OCI-LY1 (cell line): Measurements from ENCODE around the gene NFIB.

Experiments used
- EZH2 ChIP-seq: fragments of 200-600 bp; sonication (generic), shearing (Covaris generic); IDR thresholded peaks from 2 replicates; pipeline ENCODE4 v1.8.0; 2017; ENCODE audit warnings: borderline replicate concordance, mixed run types, mild to moderate bottlenecking, antibody characterized with exemption, low read length, moderate library complexity, mixed read lengths
- TF ChIP-seq, protein P1 (sequence below): fragments of 200-600 bp; sonication (generic), shearing (Covaris generic); IDR thresholded peaks from 2 replicates; pipeline ENCODE4 v1.5.1; 2017; ENCODE audit warnings: mild to moderate bottlenecking, antibody characterized with exemption, low read length, moderate library complexity, mixed read lengths

DNA sequence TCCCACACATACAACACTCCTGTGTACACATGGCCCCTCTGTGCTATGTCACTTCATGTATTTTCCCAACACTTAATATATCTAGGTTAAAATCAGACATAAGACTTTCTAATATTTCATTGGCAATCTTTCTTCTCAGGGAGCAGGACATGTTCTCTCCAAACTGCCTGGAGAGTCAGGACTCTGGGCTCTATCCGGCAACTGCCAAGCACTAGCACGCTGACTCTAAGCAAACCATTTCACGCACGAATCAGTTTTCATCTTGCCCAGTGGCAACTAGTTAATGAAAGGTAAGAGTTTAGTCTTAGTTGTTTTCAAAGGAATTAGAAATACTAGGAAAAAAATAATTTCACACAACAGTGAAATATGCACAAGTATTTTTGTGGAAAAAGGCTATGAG, 124.8 kb downstream of the NFIB start:
- TF ChIP-seq, protein P1, sequence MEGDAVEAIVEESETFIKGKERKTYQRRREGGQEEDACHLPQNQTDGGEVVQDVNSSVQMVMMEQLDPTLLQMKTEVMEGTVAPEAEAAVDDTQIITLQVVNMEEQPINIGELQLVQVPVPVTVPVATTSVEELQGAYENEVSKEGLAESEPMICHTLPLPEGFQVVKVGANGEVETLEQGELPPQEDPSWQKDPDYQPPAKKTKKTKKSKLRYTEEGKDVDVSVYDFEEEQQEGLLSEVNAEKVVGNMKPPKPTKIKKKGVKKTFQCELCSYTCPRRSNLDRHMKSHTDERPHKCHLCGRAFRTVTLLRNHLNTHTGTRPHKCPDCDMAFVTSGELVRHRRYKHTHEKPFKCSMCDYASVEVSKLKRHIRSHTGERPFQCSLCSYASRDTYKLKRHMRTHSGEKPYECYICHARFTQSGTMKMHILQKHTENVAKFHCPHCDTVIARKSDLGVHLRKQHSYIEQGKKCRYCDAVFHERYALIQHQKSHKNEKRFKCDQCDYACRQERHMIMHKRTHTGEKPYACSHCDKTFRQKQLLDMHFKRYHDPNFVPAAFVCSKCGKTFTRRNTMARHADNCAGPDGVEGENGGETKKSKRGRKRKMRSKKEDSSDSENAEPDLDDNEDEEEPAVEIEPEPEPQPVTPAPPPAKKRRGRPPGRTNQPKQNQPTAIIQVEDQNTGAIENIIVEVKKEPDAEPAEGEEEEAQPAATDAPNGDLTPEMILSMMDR, result no peak
- TF ChIP-seq EZH2, result no peak
